PC-9 (cell line): ENCODE measurements around the gene CCNA1. TPM values are rescaled to one million over a fixed set of nuclear protein-coding genes. Genes with fewer than 3 reads are reported as not detected.

ENCODE experiments used
- BruUV-seq: library from RNA; stranded (reverse); fragments of 400-500 nt; replicated peaks from 2 replicates; lab custom pipeline; 2021; lab: Mats Ljungman, UMichigan
- CTCF ChIA-PET: fragments of 300-600 bp; sonication (Branson Sonifier 250); formaldehyde crosslinking; loops from one replicate; lab custom pipeline; 2022; ENCODE audit warnings: antibody characterized with exemption; lab: Charles Lee
- POLR2A ChIA-PET: fragments of 300-600 bp; sonication (Branson Sonifier 250); formaldehyde crosslinking; loops from one replicate; lab custom pipeline; 2022; ENCODE audit warnings: antibody characterized with exemption; ENCODE audit not compliant: unreplicated experiment; lab: Charles Lee
- DNase-seq, 2 experiments: peaks; one replicate each; pipeline versions ENCODE4 v3.0.0 to v3.0.0-alpha.2; 2015 to 2022; ENCODE audit warnings: mixed read lengths in 1 of 2
- H2AFZ ChIP-seq: fragments of 200-600 bp; sonication (generic); 2 replicates; pipeline ENCODE4 v1.8.1; 2017; ENCODE audit warnings: antibody characterized with exemption
- H3F3A ChIP-seq: fragments of 200-600 bp; sonication (generic); 2 replicates; pipeline ENCODE4 v1.8.1; 2017; ENCODE audit warnings: antibody characterized with exemption, mild to moderate bottlenecking, low read depth; ENCODE audit not compliant: insufficient read depth
- H3K27ac ChIP-seq: fragments of 200-600 bp; sonication (generic); 2 replicates; pipeline ENCODE4 v1.6.1; 2016; ENCODE audit warnings: mixed run types
- H3K27me3 ChIP-seq: fragments of 200-600 bp; sonication (generic); 2 replicates; pipeline ENCODE4 v1.6.1; 2016; ENCODE audit warnings: low read depth, mixed run types; ENCODE audit not compliant: insufficient read depth
- H3K36me3 ChIP-seq: fragments of 200-600 bp; sonication (generic); 2 replicates; pipeline ENCODE4 v1.6.1; 2016; ENCODE audit warnings: low read depth, mixed run types
- H3K4me1 ChIP-seq: fragments of 200-600 bp; sonication (generic); replicated peaks from 2 replicates; pipeline ENCODE4 v1.6.1; 2016; ENCODE audit warnings: mixed run types; ENCODE audit not compliant: insufficient read depth
- H3K4me2 ChIP-seq: fragments of 200-600 bp; sonication (generic); 2 replicates; pipeline ENCODE4 v1.6.1; 2017; ENCODE audit warnings: mixed run types
- H3K4me3 ChIP-seq: fragments of 200-600 bp; sonication (generic); 2 replicates; pipeline ENCODE4 v1.6.1; 2016; ENCODE audit warnings: mixed run types
- H3K79me2 ChIP-seq: fragments of 200-600 bp; sonication (generic); 2 replicates; pipeline ENCODE4 v1.6.1; 2017; ENCODE audit warnings: low read depth, mixed run types
- H3K9me2 ChIP-seq: fragments of 200-600 bp; sonication (generic); 2 replicates; pipeline ENCODE4 v1.8.1; 2017; ENCODE audit warnings: mild to moderate bottlenecking; ENCODE audit not compliant: insufficient read depth
- H3K9me3 ChIP-seq: fragments of 200-600 bp; sonication (generic); 2 replicates; pipeline ENCODE4 v1.8.1; 2016; ENCODE audit warnings: low read depth; ENCODE audit not compliant: insufficient read depth
- H4K20me1 ChIP-seq: fragments of 200-600 bp; sonication (generic); 2 replicates; pipeline ENCODE4 v1.8.1; 2017; ENCODE audit not compliant: insufficient read depth
- EZH2 ChIP-seq: fragments of 200-600 bp; sonication (generic); IDR thresholded peaks from 2 replicates; pipeline ENCODE4 v1.8.0; 2017; ENCODE audit warnings: antibody characterized with exemption, low read depth
- intact Hi-C: fragments of 100-400 bp; cut with micrococcal nuclease; formaldehyde crosslinking; loops from one replicate; pipeline ENCODE4 v1.10.0; 2022; ENCODE audit not compliant: unreplicated experiment
- total RNA-seq: library from RNA; stranded (reverse); gene quantifications from 2 replicates; pipeline ENCODE4 v1.2.3, GENCODE V29; 2021
- TF ChIP-seq, protein P1 (sequence below): fragments of 200-600 bp; sonication (generic); conservative IDR thresholded peaks from 2 replicates; pipeline ENCODE4 v1.6.1; 2017; ENCODE audit warnings: mixed run types, antibody characterized with exemption, mild to moderate bottlenecking, moderate library complexity

Gene CCNA1
- total RNA-seq, 1 experiment from 2014 or later = not detected

DNA sequence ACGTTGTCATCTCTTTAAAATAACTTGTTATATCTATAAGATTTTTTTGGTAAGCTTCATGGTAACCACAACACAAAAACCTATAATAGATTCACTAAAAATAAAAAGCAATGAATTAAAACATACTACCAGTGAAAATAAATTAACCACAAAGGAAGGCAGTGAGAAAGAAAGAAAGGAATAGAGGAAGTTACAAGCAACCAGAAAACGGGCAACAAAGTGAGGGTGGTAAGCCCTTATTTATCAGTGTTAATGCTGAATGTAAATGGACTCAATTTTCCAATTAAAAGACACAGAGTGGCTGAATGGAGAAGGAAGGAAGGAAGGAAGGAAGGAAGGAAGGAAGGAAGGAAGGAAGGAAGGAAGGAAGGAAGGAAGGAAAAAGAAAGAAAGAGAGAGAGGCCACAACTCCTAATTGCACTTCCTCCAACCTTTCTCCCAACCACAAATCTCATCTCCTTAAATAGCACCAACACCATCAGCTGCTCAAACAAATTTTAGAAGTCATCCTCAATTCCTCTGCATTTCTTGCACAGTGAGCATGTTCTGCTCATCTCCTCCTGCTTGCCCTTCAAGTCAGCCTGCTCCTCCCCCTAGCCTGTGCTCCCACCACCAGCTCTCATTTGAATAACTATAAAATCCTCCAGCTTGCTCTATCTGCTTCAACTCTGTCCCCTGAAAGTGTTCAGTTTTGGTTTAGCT lies 48.6 kb downstream of the CCNA1 start:
- TF ChIP-seq, protein P1, sequence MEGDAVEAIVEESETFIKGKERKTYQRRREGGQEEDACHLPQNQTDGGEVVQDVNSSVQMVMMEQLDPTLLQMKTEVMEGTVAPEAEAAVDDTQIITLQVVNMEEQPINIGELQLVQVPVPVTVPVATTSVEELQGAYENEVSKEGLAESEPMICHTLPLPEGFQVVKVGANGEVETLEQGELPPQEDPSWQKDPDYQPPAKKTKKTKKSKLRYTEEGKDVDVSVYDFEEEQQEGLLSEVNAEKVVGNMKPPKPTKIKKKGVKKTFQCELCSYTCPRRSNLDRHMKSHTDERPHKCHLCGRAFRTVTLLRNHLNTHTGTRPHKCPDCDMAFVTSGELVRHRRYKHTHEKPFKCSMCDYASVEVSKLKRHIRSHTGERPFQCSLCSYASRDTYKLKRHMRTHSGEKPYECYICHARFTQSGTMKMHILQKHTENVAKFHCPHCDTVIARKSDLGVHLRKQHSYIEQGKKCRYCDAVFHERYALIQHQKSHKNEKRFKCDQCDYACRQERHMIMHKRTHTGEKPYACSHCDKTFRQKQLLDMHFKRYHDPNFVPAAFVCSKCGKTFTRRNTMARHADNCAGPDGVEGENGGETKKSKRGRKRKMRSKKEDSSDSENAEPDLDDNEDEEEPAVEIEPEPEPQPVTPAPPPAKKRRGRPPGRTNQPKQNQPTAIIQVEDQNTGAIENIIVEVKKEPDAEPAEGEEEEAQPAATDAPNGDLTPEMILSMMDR = no peak
- no peak for TF ChIP-seq EZH2
- Histone ChIP-seq H3K27ac (no peak overlapping the region), H3K4me2 (no peak overlapping the region), H3K79me2 (no peaks in the 10 kb centered on the region), H4K20me1 (no peaks in the 10 kb centered on the region), H3K27me3 (no peaks in the 10 kb centered on the region), H3K4me3 (no peak overlapping the region), H3K36me3 (no peaks in the 10 kb centered on the region), H3K9me3 (no peaks in the 10 kb centered on the region), H3F3A (no peaks in the 10 kb centered on the region), H3K4me1 (no peaks in the 10 kb centered on the region), H2AFZ (no peak overlapping the region), H3K9me2 (no peaks in the 10 kb centered on the region)
- DNase-seq = no peak
- CTCF ChIA-PET = no interaction called here
- POLR2A ChIA-PET = no interaction called here
- intact Hi-C loops = no loop called here
- no TSS peak for BruUV-seq

- no peaks in the 10 kb centered on the region for H3K36me3 ChIP-seq
- no peak for TF ChIP-seq EZH2
- TF ChIP-seq, protein P1 = no peak
- intact Hi-C loops = no loop called here
- H3K4me1 ChIP-seq = no peaks in the 10 kb centered on the region
- H3F3A ChIP-seq = no peaks in the 10 kb centered on the region
- H3K9me2 ChIP-seq = no peaks in the 10 kb centered on the region
- no peak for DNase-seq
- no peaks in the 10 kb centered on the region for H4K20me1 ChIP-seq
- CTCF ChIA-PET = no interaction called here
- H2AFZ ChIP-seq = no peak overlapping the region
- no peak overlapping the region for H3K27ac ChIP-seq
- H3K4me3 ChIP-seq = no peak overlapping the region
- H3K79me2 ChIP-seq = no peaks in the 10 kb centered on the region
- BruUV-seq = no TSS peak
- no peaks in the 10 kb centered on the region for H3K27me3 ChIP-seq
- POLR2A ChIA-PET = no interaction called here
- H3K4me2 ChIP-seq = no peak overlapping the region
- no peaks in the 10 kb centered on the region for H3K9me3 ChIP-seq
These were observed 57.8 kb downstream of the CCNA1 start for GRCh38 chr13:36490055-36490454.

Other genes starting within 250 kb of the CCNA1 start
- gene SOHLH2, start 217.9 kb upstream of the CCNA1 start, total RNA-seq = 1.4 and 2.3 TPM in 2 replicates
- gene CCDC169, start 134.7 kb upstream of the CCNA1 start, total RNA-seq = 6.5 and 6.9 TPM in 2 replicates
- gene SPART, start 86.1 kb upstream of the CCNA1 start, total RNA-seq = 36.2 and 51.4 TPM in 2 replicates
- gene SERTM1, start 241.5 kb downstream of the CCNA1 start, total RNA-seq = not detected in 2 replicates